IgD-negative memory B cell (primary cell): ENCODE results near the gene CNTNAP2. TPM values are rescaled to one million over a fixed set of nuclear protein-coding genes. Genes with fewer than 3 reads are reported as not detected.

ENCODE experiments used
- H3K27ac Mint-ChIP-seq, 3 donors: one replicate each; pipeline ENCODE4 v1.8.0; 2020 to 2022; ENCODE audit warnings: mild to moderate bottlenecking in 3 of 3, mixed read lengths in 3 of 3, moderate library complexity in 1 of 3
- H3K27me3 Mint-ChIP-seq: one replicate; pipeline ENCODE4 v1.8.0; 2021; ENCODE audit warnings: mixed read lengths
- H3K36me3 Mint-ChIP-seq: one replicate; pipeline ENCODE4 v1.8.0; 2020; ENCODE audit warnings: mild to moderate bottlenecking, mixed read lengths
- H3K4me1 Mint-ChIP-seq, 3 donors: one replicate each; pipeline ENCODE4 v1.8.0; 2020 to 2022; ENCODE audit warnings: mixed read lengths in 3 of 3, mild to moderate bottlenecking in 1 of 3
- H3K4me3 Mint-ChIP-seq, 4 donors: one replicate each; pipeline ENCODE4 v1.8.0; 2020 to 2022; ENCODE audit warnings: mild to moderate bottlenecking in 4 of 4, mixed read lengths in 4 of 4, moderate library complexity in 3 of 4
- H3K9me3 Mint-ChIP-seq, 3 donors: one replicate each; pipeline ENCODE4 v1.8.0; 2020 to 2021; ENCODE audit warnings: mixed read lengths in 3 of 3, mild to moderate bottlenecking in 1 of 3
- polyA plus RNA-seq: library from polyadenylated mRNA; unstranded; fragments of 300-500 nt; fragmentation: Illumina TruSeq; gene quantifications from one replicate; pipeline ENCODE4 v1.2.3, GENCODE V29; 2021

Gene CNTNAP2
- polyA plus RNA-seq, 1 donor from 2014 or later, result 47.3 TPM

DNA sequence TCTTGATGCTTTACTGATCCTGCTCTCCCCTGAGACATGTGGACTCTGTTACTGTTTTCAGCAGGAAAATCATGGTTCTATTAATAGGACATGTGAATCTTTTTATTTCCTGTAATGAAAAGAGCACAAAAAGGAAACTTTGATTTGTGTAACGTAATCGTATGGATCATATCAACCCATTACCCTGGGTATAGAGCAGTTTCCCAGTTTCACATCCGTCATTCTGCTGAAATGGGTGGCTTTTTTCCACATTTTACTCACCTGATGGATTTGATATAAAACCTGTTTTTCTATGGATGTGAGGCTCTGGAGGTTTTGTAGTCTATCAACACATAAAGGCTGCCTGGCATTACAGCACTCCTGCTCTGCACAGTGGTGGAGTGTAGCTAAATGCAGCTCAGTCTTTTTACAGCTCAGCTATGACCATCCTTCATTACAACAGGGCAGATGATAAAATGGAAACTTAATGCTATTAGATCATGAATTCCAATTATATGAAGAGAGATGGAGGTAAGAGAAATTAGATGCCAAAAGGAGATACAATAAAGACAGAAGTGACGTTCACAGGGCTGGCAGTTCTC lies 1987.6 kb downstream of the CNTNAP2 start:
- Mint-ChIP-seq H3K4me3 (no peak overlapping the region), H3K4me1 (no peaks in the 10 kb centered on the region), H3K27ac (no peak overlapping the region), H3K27me3 (peaks cover 6% of the 10 kb centered on the region), H3K9me3 (peaks cover 0 to 3% (median 2%) of the 10 kb centered on the region in 3 donors), H3K36me3 (no peaks in the 10 kb centered on the region)

- Mint-ChIP-seq H3K9me3 (peaks cover 0 to 3% (median 2%) of the 10 kb centered on the region in 3 donors), H3K36me3 (no peaks in the 10 kb centered on the region), H3K4me1 (no peaks in the 10 kb centered on the region), H3K27me3 (peaks cover 6% of the 10 kb centered on the region), H3K4me3 (no peak overlapping the region), H3K27ac (no peak overlapping the region)
Measured at GRCh38 chr7:148104924-148105323, 1988.3 kb downstream of the CNTNAP2 start.

- Mint-ChIP-seq H3K4me1 (no peaks in the 10 kb centered on the region), H3K4me3 (no peak overlapping the region), H3K27me3 (peaks cover 6% of the 10 kb centered on the region), H3K36me3 (no peaks in the 10 kb centered on the region), H3K27ac (no peak overlapping the region), H3K9me3 (no peaks in the 10 kb centered on the region)
Measured at GRCh38 chr7:148105853-148106252, 1989.3 kb downstream of the CNTNAP2 start.

DNA sequence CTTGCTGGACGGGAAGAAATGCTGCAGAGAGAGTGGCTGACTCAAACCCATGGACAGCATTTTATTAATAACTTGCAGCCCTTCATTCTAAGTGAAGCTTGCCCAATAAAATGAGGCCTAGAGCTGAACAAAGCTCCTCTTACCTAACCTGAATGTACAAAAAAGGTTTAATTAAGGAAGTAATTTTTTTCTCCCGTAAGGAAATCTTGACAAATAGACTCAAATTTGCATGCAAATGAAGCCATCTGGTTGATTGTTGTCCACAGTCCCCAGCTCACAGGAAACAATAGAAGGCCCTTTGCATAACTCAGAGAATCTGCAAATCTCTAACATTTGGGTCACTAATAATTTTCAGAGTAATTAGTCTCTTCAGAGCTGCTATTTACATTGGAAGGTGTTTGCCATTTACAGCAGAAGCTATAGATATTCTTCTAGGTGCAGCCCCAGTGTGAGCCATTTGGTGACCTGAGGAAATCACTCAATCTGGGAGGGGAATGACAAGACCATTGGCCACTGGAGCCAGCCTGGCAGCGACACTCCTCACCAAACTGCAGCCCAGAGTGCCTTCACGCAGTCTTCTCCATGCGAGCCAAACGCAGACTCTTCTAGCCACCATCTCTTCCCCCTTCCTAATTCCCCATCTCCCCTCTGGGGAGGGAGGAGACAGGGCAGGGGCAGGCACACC lies 1991.0 kb downstream of the CNTNAP2 start:
- Mint-ChIP-seq H3K4me1 (no peaks in the 10 kb centered on the region), H3K4me3 (no peak overlapping the region), H3K27me3 (peaks cover 6% of the 10 kb centered on the region), H3K36me3 (no peaks in the 10 kb centered on the region), H3K9me3 (peaks cover 0 to 2% (median 0%) of the 10 kb centered on the region in 3 donors), H3K27ac (no peak overlapping the region)

DNA sequence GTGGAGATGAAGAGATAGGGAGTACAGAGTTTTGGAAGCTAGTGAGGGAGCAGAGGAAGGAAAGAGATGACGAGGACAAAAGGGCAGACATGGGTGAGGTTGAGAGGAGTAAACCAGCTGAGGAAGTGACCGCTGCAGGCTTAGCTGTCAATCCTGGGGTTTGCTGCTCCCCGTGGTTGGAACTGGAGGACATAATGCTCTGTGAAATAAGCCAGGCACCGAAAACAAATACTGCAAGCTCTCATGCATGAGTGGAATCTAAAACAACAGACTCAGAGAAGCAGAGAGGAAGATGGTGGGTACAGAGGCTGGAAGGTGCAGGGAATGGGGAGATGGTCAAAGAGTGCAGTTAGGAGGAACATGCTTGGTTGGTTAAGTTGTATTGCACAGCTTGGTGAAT lies 1991.8 kb downstream of the CNTNAP2 start:
- Mint-ChIP-seq H3K36me3 (no peaks in the 10 kb centered on the region), H3K4me3 (no peak overlapping the region), H3K27ac (no peak overlapping the region), H3K27me3 (peaks cover 6% of the 10 kb centered on the region), H3K9me3 (peaks cover 0 to 2% (median 0%) of the 10 kb centered on the region in 3 donors), H3K4me1 (no peaks in the 10 kb centered on the region)

DNA sequence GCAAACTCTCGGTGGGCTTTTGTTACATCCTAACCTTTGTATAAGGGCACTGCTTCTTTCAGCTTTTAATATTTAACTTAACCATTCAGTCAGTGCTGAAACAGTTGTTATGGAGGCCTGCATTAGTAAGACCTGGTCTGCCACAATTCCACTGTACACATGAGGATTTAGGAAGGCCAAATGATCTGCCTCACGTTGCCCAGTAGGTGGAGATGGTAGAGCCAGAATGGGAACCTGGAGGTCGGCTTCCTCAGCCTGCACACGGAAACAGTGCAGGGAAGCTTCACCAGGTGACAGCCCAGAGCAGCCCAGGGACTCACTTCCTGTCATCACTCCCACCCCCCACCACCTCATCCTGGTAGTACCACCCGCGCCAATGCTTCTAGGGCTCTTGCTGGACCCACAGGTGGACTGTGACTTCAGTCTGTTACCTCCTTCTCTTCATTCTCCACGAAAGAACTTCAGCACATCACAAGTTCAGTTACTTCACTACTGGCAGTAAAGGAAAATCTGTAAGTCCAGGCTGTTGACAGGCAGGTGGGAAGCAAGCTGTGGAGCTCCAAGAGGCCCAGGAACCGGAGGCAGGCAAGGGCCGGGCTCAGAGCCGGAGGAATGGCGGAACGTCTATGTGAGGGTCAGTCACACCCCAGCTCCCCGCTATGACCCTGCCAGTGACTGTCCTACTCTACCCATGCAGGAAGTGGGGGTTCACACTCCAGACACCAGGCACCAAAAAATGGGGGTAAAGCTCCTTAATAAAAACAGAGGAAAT lies 1993.7 kb downstream of the CNTNAP2 start:
- Mint-ChIP-seq H3K4me3 (no peak overlapping the region), H3K9me3 (peaks cover 0 to 2% (median 0%) of the 10 kb centered on the region in 3 donors), H3K27me3 (peaks cover 6% of the 10 kb centered on the region), H3K4me1 (no peaks in the 10 kb centered on the region), H3K36me3 (peaks cover 2% of the 10 kb centered on the region), H3K27ac (peak overlapping the region in 1 of 3 donors; percentile 52)

- H3K27me3 Mint-ChIP-seq, result peaks cover 3% of the 10 kb centered on the region
- no peak overlapping the region for H3K4me3 Mint-ChIP-seq
- peaks cover 0 to 2% (median 0%) of the 10 kb centered on the region in 3 donors for H3K9me3 Mint-ChIP-seq
Measured at GRCh38 chr7:148114804-148115203, 1998.2 kb downstream of the CNTNAP2 start.

DNA sequence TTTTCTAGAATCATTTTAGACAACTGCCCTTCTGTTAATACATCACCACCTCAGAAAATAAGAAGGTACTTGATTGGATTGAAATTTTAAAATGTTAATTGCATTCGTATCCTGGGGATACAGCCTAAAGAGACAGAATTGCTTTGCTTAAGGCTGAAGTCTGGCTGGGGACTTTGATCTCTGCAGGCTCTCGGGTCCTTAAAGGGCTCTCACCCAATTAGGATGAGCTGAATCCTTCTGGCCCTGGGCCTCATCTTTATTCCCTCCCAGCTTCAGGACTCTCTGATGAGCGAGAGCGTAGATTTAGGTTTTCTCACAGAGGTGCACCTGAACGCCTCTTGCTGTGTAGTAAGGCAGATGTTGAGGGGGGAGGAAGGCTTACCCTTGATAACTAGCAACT lies 1998.7 kb downstream of the CNTNAP2 start:
- peaks cover 0 to 2% (median 0%) of the 10 kb centered on the region in 3 donors for H3K9me3 Mint-ChIP-seq
- H3K27ac Mint-ChIP-seq, result no peak overlapping the region
- no peak overlapping the region for H3K4me3 Mint-ChIP-seq
- H3K4me1 Mint-ChIP-seq, result peaks cover 0 to 2% (median 0%) of the 10 kb centered on the region in 3 donors
- peaks cover 2% of the 10 kb centered on the region for H3K36me3 Mint-ChIP-seq
- peaks cover 3% of the 10 kb centered on the region for H3K27me3 Mint-ChIP-seq

More at GRCh38 chr7:148114804-148115203, 1998.2 kb downstream of the CNTNAP2 start:
- Mint-ChIP-seq H3K4me1 (peaks cover 0 to 2% (median 0%) of the 10 kb centered on the region in 3 donors), H3K36me3 (peaks cover 2% of the 10 kb centered on the region), H3K27ac (no peak overlapping the region)

DNA sequence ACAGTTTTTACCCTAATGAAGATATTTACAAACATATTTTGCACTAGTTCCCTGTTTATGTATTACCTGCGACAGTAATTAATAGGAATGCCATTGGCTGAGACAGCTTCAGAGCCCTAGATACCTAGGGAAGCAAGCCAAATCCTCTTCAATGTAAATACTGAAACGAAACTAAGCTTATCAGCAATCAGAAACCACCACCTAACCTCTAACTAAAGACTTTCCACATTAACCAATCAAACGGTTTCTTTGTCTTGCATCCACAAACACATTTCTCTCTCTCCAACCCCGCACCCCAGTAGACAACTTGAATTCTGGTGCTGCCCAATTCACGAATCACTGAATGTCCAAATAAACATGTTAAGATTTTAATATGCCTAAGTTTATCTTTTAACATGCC lies 1999.6 kb downstream of the CNTNAP2 start:
- Mint-ChIP-seq H3K27ac (no peak overlapping the region), H3K27me3 (peaks cover 6% of the 10 kb centered on the region), H3K4me3 (no peak overlapping the region), H3K36me3 (peaks cover 2% of the 10 kb centered on the region), H3K9me3 (peaks cover 0 to 2% (median 2%) of the 10 kb centered on the region in 3 donors), H3K4me1 (peaks cover 0 to 2% (median 0%) of the 10 kb centered on the region in 3 donors)

GRCh38 chr7:148116829-148117403 lies 2000.3 kb downstream of the CNTNAP2 start:
- H3K9me3 Mint-ChIP-seq, result peaks cover 0 to 2% (median 0%) of the 10 kb centered on the region in 3 donors
- H3K27ac Mint-ChIP-seq, result no peak overlapping the region
- H3K4me3 Mint-ChIP-seq, result no peak overlapping the region
- H3K36me3 Mint-ChIP-seq, result peaks cover 2% of the 10 kb centered on the region
- H3K27me3 Mint-ChIP-seq, result peaks cover 6% of the 10 kb centered on the region
- H3K4me1 Mint-ChIP-seq, result peaks cover 0 to 2% (median 0%) of the 10 kb centered on the region in 3 donors

- H3K9me3 Mint-ChIP-seq, result peaks cover 0 to 2% (median 0%) of the 10 kb centered on the region in 3 donors
- peaks cover 0 to 2% (median 0%) of the 10 kb centered on the region in 3 donors for H3K4me1 Mint-ChIP-seq
- peaks cover 2% of the 10 kb centered on the region for H3K36me3 Mint-ChIP-seq
- H3K27me3 Mint-ChIP-seq, result peaks cover 8% of the 10 kb centered on the region
- H3K4me3 Mint-ChIP-seq, result no peak overlapping the region
- H3K27ac Mint-ChIP-seq, result no peak overlapping the region
Measured at GRCh38 chr7:148118371-148118770, 2001.8 kb downstream of the CNTNAP2 start.

- H3K27me3 Mint-ChIP-seq, result peaks cover 8% of the 10 kb centered on the region
- H3K27ac Mint-ChIP-seq, result no peak overlapping the region
- H3K36me3 Mint-ChIP-seq, result peaks cover 2% of the 10 kb centered on the region
- no peak overlapping the region for H3K4me3 Mint-ChIP-seq
- peaks cover 2 to 7% (median 5%) of the 10 kb centered on the region in 3 donors for H3K9me3 Mint-ChIP-seq
- H3K4me1 Mint-ChIP-seq, result no peaks in the 10 kb centered on the region
Measured at GRCh38 chr7:148121401-148121800, 2004.8 kb downstream of the CNTNAP2 start.

DNA sequence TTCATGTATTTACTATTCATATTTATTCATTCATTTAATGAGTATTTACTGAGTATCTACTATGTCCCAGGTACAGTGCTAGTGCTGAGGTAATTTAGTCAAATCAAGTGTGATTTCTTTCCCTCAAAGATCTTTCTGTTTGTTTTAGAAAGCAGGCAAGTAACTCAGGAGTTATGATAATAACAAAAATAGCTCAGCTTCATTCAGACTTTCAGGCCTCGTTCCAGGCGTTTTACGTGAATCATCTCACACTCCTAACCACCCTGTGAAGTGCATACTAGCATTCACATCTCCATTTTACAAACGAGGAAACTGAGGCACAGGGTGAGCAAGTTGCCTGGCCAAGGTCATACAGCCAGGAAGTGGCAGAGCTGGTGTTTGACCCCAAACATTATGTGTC lies 2005.2 kb downstream of the CNTNAP2 start:
- no peak overlapping the region for H3K27ac Mint-ChIP-seq
- peaks cover 8% of the 10 kb centered on the region for H3K27me3 Mint-ChIP-seq
- H3K36me3 Mint-ChIP-seq, result peaks cover 2% of the 10 kb centered on the region
- H3K4me3 Mint-ChIP-seq, result no peak overlapping the region
- peaks cover 2 to 7% (median 7%) of the 10 kb centered on the region in 3 donors for H3K9me3 Mint-ChIP-seq
- H3K4me1 Mint-ChIP-seq, result no peaks in the 10 kb centered on the region

DNA sequence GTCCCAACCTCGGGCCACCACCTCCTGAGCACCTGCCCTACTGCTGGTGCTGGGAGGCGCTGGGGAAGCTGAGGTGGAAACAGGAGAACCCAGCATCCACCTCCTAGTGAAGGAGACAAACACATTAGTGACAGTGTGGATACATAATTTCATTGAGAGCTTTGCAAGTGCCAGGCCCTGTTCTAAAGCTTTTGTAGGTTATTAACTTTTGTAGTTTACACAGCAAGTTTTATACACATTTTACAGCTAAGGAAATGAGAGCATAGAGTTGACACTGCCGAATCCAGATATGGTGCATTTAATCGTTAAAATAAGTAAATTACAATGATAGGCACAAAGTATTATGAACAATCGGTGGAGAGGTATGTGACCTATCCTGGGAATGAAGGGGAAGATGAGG lies 2007.9 kb downstream of the CNTNAP2 start:
- Mint-ChIP-seq H3K27me3 (peaks cover 6% of the 10 kb centered on the region), H3K4me1 (no peaks in the 10 kb centered on the region), H3K36me3 (peaks cover 2% of the 10 kb centered on the region), H3K9me3 (peaks cover 2 to 7% (median 7%) of the 10 kb centered on the region in 3 donors), H3K4me3 (no peak overlapping the region), H3K27ac (no peak overlapping the region)

DNA sequence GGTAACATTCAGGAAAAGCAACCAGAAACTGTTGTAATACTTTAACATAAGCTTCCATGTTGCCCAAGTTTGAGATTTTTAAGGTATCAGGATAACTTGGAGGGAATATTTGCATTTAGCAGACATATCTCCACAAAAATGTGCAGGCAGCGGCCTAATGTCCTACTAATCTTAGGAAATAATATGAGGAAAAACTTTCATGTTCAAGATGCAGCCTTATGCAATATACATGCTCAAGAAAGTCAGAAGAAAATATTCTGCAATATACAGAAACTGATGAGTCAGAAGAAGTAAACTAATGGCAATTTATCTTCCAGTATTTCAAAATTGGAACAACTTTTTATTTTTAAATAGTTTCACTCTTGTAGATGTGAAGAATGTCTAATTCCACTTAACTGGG lies 2010.8 kb downstream of the CNTNAP2 start:
- Mint-ChIP-seq H3K36me3 (peaks cover 2% of the 10 kb centered on the region), H3K27me3 (peaks cover 2% of the 10 kb centered on the region), H3K9me3 (peaks cover 2 to 8% (median 7%) of the 10 kb centered on the region in 3 donors), H3K4me1 (no peaks in the 10 kb centered on the region), H3K27ac (no peak overlapping the region), H3K4me3 (no peak overlapping the region)
